ENCODE results near the gene SPAG8.

Gene SPAG8

DNA sequence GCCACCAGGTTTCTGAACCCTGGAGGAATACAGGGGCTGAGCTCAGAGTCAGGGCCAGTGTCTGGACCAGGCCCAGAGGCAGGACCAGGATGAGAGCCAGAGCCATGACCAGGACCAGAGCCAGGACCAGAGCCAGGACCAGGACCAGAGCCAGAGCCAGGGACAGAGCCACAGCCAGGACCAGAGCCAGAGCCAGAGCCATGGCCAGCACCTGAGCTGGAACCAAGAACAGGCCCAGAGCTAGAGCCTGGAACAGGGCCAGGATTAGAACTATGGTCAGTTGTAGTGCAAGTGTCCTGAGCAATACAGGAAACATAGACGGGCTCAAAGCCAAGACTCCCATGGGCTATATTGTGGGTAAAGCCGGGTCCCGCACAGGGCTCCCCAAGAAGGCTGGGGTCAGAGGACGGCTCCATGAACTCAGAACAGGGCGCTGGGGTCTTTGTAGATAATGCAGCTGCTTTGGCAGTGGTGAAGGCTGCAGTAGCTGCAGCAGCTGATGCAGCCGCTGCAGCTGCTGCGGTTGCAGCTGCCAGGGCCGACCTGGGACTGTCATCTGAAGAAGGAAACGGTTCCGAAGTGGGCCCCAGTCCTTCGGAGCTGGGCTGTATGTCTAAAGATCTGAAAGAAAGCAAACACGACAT lies 559 bp downstream of the SPAG8 start:
- Histone ChIP-seq H3K4me3 (ENCODE audit: low read depth in 1 of 2, low read length in 2 of 2) (peak overlapping the region in 1 of 2 experiments; percentile 84; a peak in 3 of 4 replicates), H2AFZ (ENCODE audit: low read depth, low read length) (peak overlapping the region; percentile 75), H3K9me3 (ENCODE audit: insufficient read depth, low read length, severe bottlenecking) (no peaks in the 10 kb centered on the region), H3K27me3 (ENCODE audit: insufficient read depth, low read length, poor library complexity) (no peaks in the 10 kb centered on the region), H3K4me1 (ENCODE audit: insufficient read depth, low read length) (peaks cover 40% of the 10 kb centered on the region), H3K27ac (ENCODE audit: low read length) (peak overlapping the region; percentile 85), H3K9ac (ENCODE audit: low read depth, low read length) (peak overlapping the region; percentile 54), H3K4me2 (ENCODE audit: insufficient read depth, low read length) (peak overlapping the region; percentile 92), H3K79me2 (ENCODE audit: insufficient read depth, low read length) (peaks cover 12% of the 10 kb centered on the region), H3K36me3 (ENCODE audit: insufficient read depth, low read length) (peaks cover 17% of the 10 kb centered on the region; the same call in 1 of the 2 replicates), H4K20me1 (ENCODE audit: insufficient read depth, low read length) (no peaks in the 10 kb centered on the region)
- TF ChIP-seq, protein P1, sequence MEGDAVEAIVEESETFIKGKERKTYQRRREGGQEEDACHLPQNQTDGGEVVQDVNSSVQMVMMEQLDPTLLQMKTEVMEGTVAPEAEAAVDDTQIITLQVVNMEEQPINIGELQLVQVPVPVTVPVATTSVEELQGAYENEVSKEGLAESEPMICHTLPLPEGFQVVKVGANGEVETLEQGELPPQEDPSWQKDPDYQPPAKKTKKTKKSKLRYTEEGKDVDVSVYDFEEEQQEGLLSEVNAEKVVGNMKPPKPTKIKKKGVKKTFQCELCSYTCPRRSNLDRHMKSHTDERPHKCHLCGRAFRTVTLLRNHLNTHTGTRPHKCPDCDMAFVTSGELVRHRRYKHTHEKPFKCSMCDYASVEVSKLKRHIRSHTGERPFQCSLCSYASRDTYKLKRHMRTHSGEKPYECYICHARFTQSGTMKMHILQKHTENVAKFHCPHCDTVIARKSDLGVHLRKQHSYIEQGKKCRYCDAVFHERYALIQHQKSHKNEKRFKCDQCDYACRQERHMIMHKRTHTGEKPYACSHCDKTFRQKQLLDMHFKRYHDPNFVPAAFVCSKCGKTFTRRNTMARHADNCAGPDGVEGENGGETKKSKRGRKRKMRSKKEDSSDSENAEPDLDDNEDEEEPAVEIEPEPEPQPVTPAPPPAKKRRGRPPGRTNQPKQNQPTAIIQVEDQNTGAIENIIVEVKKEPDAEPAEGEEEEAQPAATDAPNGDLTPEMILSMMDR (IDR thresholded peaks at IDR 0.05; ENCODE audit: borderline replicate concordance, extremely low read depth, low read length, poor library complexity, severe bottlenecking), result no peak
- TF ChIP-seq EZH2 (IDR thresholded peaks at IDR 0.05; ENCODE audit: borderline replicate concordance, low read depth, low read length, severe bottlenecking), result no peak
- DNase-seq (no peak), ATAC-seq (ENCODE audit: insufficient read depth, low read depth) (no peak)

DNA sequence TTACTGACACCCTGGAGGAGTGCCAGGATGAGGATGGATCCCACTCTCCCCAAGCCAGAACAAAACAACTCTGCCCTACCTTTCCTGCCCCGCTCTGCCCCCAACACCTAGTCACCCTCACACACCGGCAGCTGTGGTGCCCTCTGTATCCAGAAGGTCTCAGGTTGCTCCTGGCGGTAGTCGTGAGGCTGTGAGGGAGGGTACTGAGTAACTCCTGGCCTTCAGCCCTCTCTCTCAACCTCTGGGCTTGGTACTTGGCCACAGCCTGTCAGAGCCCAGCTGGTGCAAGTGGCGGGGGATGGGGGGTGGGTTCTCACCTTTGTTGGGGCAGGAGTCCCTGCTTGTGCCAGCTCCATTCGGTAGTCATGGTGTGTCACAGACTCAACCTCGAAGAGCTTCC lies 1.9 kb downstream of the SPAG8 start:
- Histone ChIP-seq H3K4me1 (ENCODE audit: insufficient read depth, low read length) (peaks cover 34% of the 10 kb centered on the region), H3K36me3 (ENCODE audit: insufficient read depth, low read length) (peaks cover 31% of the 10 kb centered on the region), H3K27ac (ENCODE audit: low read length) (no peak overlapping the region), H3K4me3 (ENCODE audit: low read depth in 1 of 2, low read length in 2 of 2) (no peak overlapping the region), H3K4me2 (ENCODE audit: insufficient read depth, low read length) (no peak overlapping the region), H4K20me1 (ENCODE audit: insufficient read depth, low read length) (no peaks in the 10 kb centered on the region), H3K9ac (ENCODE audit: low read depth, low read length) (no peak overlapping the region), H3K27me3 (ENCODE audit: insufficient read depth, low read length, poor library complexity) (no peaks in the 10 kb centered on the region), H2AFZ (ENCODE audit: low read depth, low read length) (no peak overlapping the region), H3K9me3 (ENCODE audit: insufficient read depth, low read length, severe bottlenecking) (no peaks in the 10 kb centered on the region), H3K79me2 (ENCODE audit: insufficient read depth, low read length) (peaks cover 12% of the 10 kb centered on the region)
- no peak for DNase-seq
- ATAC-seq (ENCODE audit: insufficient read depth, low read depth), result no peak
- TF ChIP-seq, protein P1 (IDR thresholded peaks at IDR 0.05; ENCODE audit: borderline replicate concordance, extremely low read depth, low read length, poor library complexity, severe bottlenecking), result no peak

DNA sequence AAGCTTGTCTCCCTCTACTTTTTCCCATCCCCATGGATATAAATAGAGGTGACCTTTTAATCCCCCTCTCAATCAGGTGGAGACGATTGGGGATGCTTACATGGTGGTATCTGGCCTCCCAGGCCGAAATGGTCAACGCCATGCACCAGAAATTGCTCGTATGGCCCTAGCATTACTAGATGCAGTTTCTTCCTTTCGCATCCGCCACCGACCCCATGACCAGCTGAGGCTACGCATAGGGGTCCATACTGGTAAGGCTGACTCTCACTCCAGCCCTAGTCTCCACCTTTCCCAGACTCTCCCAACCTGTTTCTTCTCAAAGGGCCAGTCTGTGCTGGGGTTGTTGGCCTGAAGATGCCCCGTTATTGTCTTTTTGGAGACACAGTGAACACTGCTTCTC lies 3.6 kb downstream of the SPAG8 start:
- H3K27ac ChIP-seq (ENCODE audit: low read length), result no peak overlapping the region
- H3K4me1 ChIP-seq (ENCODE audit: insufficient read depth, low read length), result peaks cover 23% of the 10 kb centered on the region
- peaks cover 32% of the 10 kb centered on the region for H3K36me3 ChIP-seq (ENCODE audit: insufficient read depth, low read length)
- ATAC-seq (ENCODE audit: insufficient read depth, low read depth), result no peak
- no peaks in the 10 kb centered on the region for H3K27me3 ChIP-seq (ENCODE audit: insufficient read depth, low read length, poor library complexity)
- H3K4me2 ChIP-seq (ENCODE audit: insufficient read depth, low read length), result no peak overlapping the region
- no peak overlapping the region for H3K4me3 ChIP-seq (ENCODE audit: low read depth in 1 of 2, low read length in 2 of 2)
- no peaks in the 10 kb centered on the region for H4K20me1 ChIP-seq (ENCODE audit: insufficient read depth, low read length)
- H2AFZ ChIP-seq (ENCODE audit: low read depth, low read length), result no peak overlapping the region
- no peak for TF ChIP-seq EZH2 (IDR thresholded peaks at IDR 0.05; ENCODE audit: borderline replicate concordance, low read depth, low read length, severe bottlenecking)
- TF ChIP-seq, protein P1 (IDR thresholded peaks at IDR 0.05; ENCODE audit: borderline replicate concordance, extremely low read depth, low read length, poor library complexity, severe bottlenecking), result no peak
- no peak for DNase-seq
- H3K9ac ChIP-seq (ENCODE audit: low read depth, low read length), result no peak overlapping the region
- H3K9me3 ChIP-seq (ENCODE audit: insufficient read depth, low read length, severe bottlenecking), result no peaks in the 10 kb centered on the region
- no peaks in the 10 kb centered on the region for H3K79me2 ChIP-seq (ENCODE audit: insufficient read depth, low read length)

Data from DND-41 (cell line).